OCI-LY1 (cell line): Measurements from ENCODE around the gene ACTA1.

ENCODE experiments used
- H2AFZ ChIP-seq: fragments of 200-600 bp; sonication (generic), shearing (Covaris generic); 2 replicates; pipeline ENCODE4 v1.6.0; 2014; ENCODE audit warnings: antibody characterized with exemption, mild to moderate bottlenecking, low read length
- H3F3A ChIP-seq: fragments of 200-600 bp; sonication (generic), shearing (Covaris generic); 2 replicates; pipeline ENCODE4 v1.6.0; 2014; ENCODE audit warnings: mild to moderate bottlenecking, antibody characterized with exemption, low read length, moderate library complexity; ENCODE audit not compliant: insufficient read depth
- H3K27ac ChIP-seq: fragments of 200-600 bp; sonication (generic); 2 replicates; pipeline ENCODE4 v1.5.1; 2014; ENCODE audit warnings: low read length, mixed run types, mild to moderate bottlenecking, low read depth; ENCODE audit not compliant: poor library complexity, severe bottlenecking
- H3K27me3 ChIP-seq: fragments of 200-600 bp; sonication (generic); 2 replicates; pipeline ENCODE4 v1.6.0; 2014; ENCODE audit warnings: antibody characterized with exemption, mild to moderate bottlenecking, low read length, moderate library complexity; ENCODE audit not compliant: insufficient read depth
- H3K36me3 ChIP-seq: fragments of 200-600 bp; sonication (generic); 2 replicates; pipeline ENCODE4 v1.6.1; 2014; ENCODE audit warnings: mild to moderate bottlenecking, antibody characterized with exemption, low read length, moderate library complexity, mixed read lengths; ENCODE audit not compliant: insufficient read depth
- H3K4me1 ChIP-seq: fragments of 200-600 bp; sonication (generic); 2 replicates; pipeline ENCODE4 v1.5.1; 2014; ENCODE audit warnings: mild to moderate bottlenecking, low read length, moderate library complexity; ENCODE audit not compliant: insufficient read depth, severe bottlenecking
- H3K4me2 ChIP-seq: fragments of 200-600 bp; sonication (generic), shearing (Covaris generic); 2 replicates; pipeline ENCODE4 v1.6.1; 2014; ENCODE audit warnings: low read length
- H3K4me3 ChIP-seq: fragments of 200-600 bp; sonication (generic); 2 replicates; pipeline ENCODE4 v1.5.1; 2014; ENCODE audit warnings: low read length, low read depth, mild to moderate bottlenecking, mixed read lengths; ENCODE audit not compliant: poor library complexity, severe bottlenecking
- H3K79me2 ChIP-seq: fragments of 200-600 bp; shearing (Covaris generic); 2 replicates; pipeline ENCODE4 v1.6.1; 2016; ENCODE audit warnings: mixed run types, low read length, mixed read lengths; ENCODE audit not compliant: insufficient read depth
- H3K9ac ChIP-seq: fragments of 200-600 bp; sonication (generic), shearing (Covaris generic); 2 replicates; pipeline ENCODE4 v1.6.1; 2014; ENCODE audit warnings: mild to moderate bottlenecking, low read length, mixed read lengths
- H3K9me2 ChIP-seq: fragments of 200-600 bp; sonication (generic), shearing (Covaris generic); 2 replicates; pipeline ENCODE4 v1.6.1; 2014; ENCODE audit warnings: low read depth, mild to moderate bottlenecking, low read length, mixed read lengths
- H3K9me3 ChIP-seq: fragments of 200-600 bp; shearing (Covaris generic); 2 replicates; pipeline ENCODE4 v1.6.1; 2014; ENCODE audit warnings: low read length, mixed read lengths
- H4K20me1 ChIP-seq: fragments of 200-600 bp; sonication (generic), shearing (Covaris generic); 2 replicates; pipeline ENCODE4 v1.6.0; 2016; ENCODE audit warnings: mild to moderate bottlenecking, low read length; ENCODE audit not compliant: insufficient read depth
- CTCF ChIP-seq: fragments of 200-600 bp; sonication (generic), shearing (Covaris generic); IDR thresholded peaks from 2 replicates; pipeline ENCODE4 v1.5.1; 2017; ENCODE audit warnings: mild to moderate bottlenecking, antibody characterized with exemption, low read length, moderate library complexity, mixed read lengths
- EZH2 ChIP-seq: fragments of 200-600 bp; sonication (generic), shearing (Covaris generic); IDR thresholded peaks from 2 replicates; pipeline ENCODE4 v1.8.0; 2017; ENCODE audit warnings: borderline replicate concordance, mixed run types, mild to moderate bottlenecking, antibody characterized with exemption, low read length, moderate library complexity, mixed read lengths

The ACTA1 gene

GRCh38 chr1:229432116-229432461 is 1.8 kb downstream of the ACTA1 start:
- no peak overlapping the region for H3K9ac ChIP-seq

GRCh38 chr1:229431284-229432115 is 2.4 kb downstream of the ACTA1 start:
- no peaks in the 10 kb centered on the region for H3K36me3 ChIP-seq
- no peaks in the 10 kb centered on the region for H3K4me1 ChIP-seq
- H3K9ac ChIP-seq, result no peak overlapping the region
- TF ChIP-seq CTCF (no peak), EZH2 (no peak)
- no peak overlapping the region for H2AFZ ChIP-seq
- H3K4me2 ChIP-seq, result no peak overlapping the region
- no peaks in the 10 kb centered on the region for H3K79me2 ChIP-seq
- H3K27me3 ChIP-seq, result no peaks in the 10 kb centered on the region
- no peaks in the 10 kb centered on the region for H3K9me2 ChIP-seq
- H3K27ac ChIP-seq, result no peak overlapping the region
- H4K20me1 ChIP-seq, result no peaks in the 10 kb centered on the region
- H3F3A ChIP-seq, result no peaks in the 10 kb centered on the region
- H3K9me3 ChIP-seq, result no peaks in the 10 kb centered on the region
- H3K4me3 ChIP-seq, result no peak overlapping the region

More at GRCh38 chr1:229432116-229432461, 1.8 kb downstream of the ACTA1 start:
- Histone ChIP-seq H3K4me1 (no peaks in the 10 kb centered on the region), H3F3A (no peaks in the 10 kb centered on the region), H2AFZ (no peak overlapping the region), H3K9me2 (no peaks in the 10 kb centered on the region), H3K79me2 (no peaks in the 10 kb centered on the region), H3K4me2 (no peak overlapping the region), H3K9me3 (no peaks in the 10 kb centered on the region), H3K4me3 (no peak overlapping the region), H3K36me3 (no peaks in the 10 kb centered on the region), H4K20me1 (no peaks in the 10 kb centered on the region), H3K27ac (no peak overlapping the region), H3K27me3 (no peaks in the 10 kb centered on the region)
- TF ChIP-seq EZH2, result no peak
- TF ChIP-seq CTCF, result no peak

GRCh38 chr1:229430761-229431283 is 3.1 kb downstream of the ACTA1 start:
- Histone ChIP-seq H3K27ac (no peak overlapping the region), H3K9ac (no peak overlapping the region), H3K79me2 (no peaks in the 10 kb centered on the region), H3K4me1 (no peaks in the 10 kb centered on the region), H3K4me2 (no peak overlapping the region), H4K20me1 (no peaks in the 10 kb centered on the region), H2AFZ (no peak overlapping the region), H3K27me3 (no peaks in the 10 kb centered on the region), H3K4me3 (no peak overlapping the region), H3K9me3 (no peaks in the 10 kb centered on the region), H3K36me3 (no peaks in the 10 kb centered on the region), H3F3A (no peaks in the 10 kb centered on the region), H3K9me2 (no peaks in the 10 kb centered on the region)
- TF ChIP-seq CTCF (no peak), EZH2 (no peak)
